ENCODE measurements around the gene MPV17L2. TPM values are rescaled to one million over a fixed set of nuclear protein-coding genes. Genes with fewer than 3 reads are reported as not detected.

The MPV17L2 gene
- total RNA-seq, 5 donors from 2014 or later (not counting 1 experiment from before 2014, with no cell fraction given) = 3.8 to 8.2 (median 8.1) TPM

DNA sequence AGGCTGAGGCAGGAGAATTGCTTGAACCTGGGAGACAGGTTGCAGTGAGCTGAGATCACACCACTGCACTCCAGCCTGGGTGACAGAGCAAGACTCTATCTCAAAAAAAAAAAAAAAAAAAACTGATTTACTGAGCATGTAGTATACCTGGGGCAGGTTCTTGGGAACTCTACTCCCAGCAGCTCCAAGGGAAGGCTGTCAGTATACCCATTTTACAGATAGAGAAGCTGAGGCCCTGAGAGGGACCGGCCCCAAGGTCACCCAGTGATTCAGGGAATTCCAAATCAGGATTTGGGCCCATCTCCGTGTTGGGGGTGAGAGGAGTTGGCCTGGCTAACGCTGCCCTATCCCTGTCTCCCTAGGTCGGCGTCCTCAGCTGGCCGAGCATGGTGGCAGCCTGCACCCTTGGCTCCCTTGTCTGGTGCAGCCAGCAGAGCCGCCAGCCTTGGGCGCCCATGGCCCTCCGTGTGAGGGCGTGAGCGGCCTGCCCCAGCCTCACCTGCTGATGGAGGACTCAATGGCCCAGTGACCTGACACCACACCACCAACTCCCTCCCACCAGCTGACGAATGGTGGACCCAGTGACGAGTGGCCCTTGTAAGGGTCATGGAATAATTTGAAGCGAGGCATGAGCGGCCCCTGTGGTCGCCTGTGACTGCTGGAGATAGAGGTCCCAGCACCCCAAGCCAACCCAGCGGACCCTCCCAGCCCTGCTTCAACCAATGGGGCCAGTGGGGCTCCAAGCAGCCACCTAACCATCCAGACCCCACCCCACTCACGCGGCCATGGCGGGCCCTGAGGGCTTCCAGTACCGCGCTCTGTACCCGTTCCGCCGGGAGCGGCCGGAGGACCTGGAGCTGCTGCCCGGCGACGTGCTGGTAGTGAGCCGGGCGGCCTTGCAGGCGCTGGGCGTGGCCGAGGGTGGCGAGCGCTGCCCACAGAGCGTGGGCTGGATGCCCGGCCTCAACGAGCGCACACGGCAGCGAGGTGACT, 37.6 kb upstream of the MPV17L2 start:
- POLR2A ChIA-PET = interaction anchor here in 1 of 2 donors (0.7 kb wide), 1 partner anchor 131 kb away, joined by 8 read pairs; no protein-coding TSS in a partner anchor
- WGBS (ENCODE audit: insufficient coverage) = 95% methylated on average over 17 of the region's 43 CpGs
- H3K4me1 Mint-ChIP-seq = peaks cover 29 to 30% (median 30%) of the 10 kb centered on the region in 3 donors
- no peaks in the 10 kb centered on the region for H3K36me3 Mint-ChIP-seq
- peak overlapping the region in 1 of 2 donors; percentile 34 for H3K27ac Mint-ChIP-seq
- no peak overlapping the region for H3K4me3 ChIP-seq (ENCODE audit: control insufficient read depth in 1 of 2, extremely low read depth in 1 of 2, low read length in 1 of 2)
- H3K27me3 ChIP-seq (replicated peaks in 1 of 2; ENCODE audit: control insufficient read depth in 2 of 2, extremely low read depth in 1 of 2, insufficient read depth in 2 of 2, low read length in 1 of 2) = no peaks in the 10 kb centered on the region
- no peaks in the 10 kb centered on the region for H3K27me3 Mint-ChIP-seq
- CTCF ChIA-PET = interaction anchor here in 1 of 2 donors (1.0 kb wide), 1 partner anchor 10 kb away, joined by 3 read pairs; no protein-coding TSS in a partner anchor
- H3K36me3 ChIP-seq (ENCODE audit: control insufficient read depth in 2 of 2, extremely low read depth in 1 of 2, insufficient read depth in 1 of 2, low read length in 1 of 2) = peaks cover 8 to 9% of the 10 kb centered on the region in 2 donors
- ATAC-seq (replicated peaks in 1 of 4) (no peak), DNase-seq (no peak)
- H3K4me3 Mint-ChIP-seq = peak overlapping the region; percentile 34 to 95 (median 82)
- H3K9me3 Mint-ChIP-seq = no peaks in the 10 kb centered on the region
- H3K27ac ChIP-seq (ENCODE audit: low read length) = no peak overlapping the region
- H3K4me1 ChIP-seq (ENCODE audit: control insufficient read depth in 1 of 2, extremely low read depth in 1 of 2, insufficient read depth in 2 of 2, low read length in 2 of 2) = peaks cover 5 to 41% of the 10 kb centered on the region in 2 experiments
- no peaks in the 10 kb centered on the region for H3K9me3 ChIP-seq

DNA sequence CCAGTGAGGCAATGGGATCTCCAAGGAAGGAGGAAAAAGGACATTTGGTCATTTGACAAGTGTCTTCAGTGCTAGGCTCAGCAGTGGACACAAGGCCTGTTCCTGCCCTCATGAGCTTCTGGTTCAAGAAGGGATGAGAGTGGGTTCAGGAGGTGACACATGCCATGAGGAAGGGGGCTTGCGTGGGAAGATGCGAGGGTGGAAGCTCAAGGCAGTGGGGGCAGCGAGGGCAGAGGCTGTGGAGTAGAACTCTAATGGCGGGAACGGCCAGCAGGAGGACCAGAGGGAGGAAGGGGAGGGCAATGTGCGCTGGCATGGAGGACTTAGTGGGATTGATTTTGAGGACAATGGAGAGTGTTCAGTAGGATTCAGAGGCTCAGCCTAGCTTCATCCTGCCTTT, 36.8 kb upstream of the MPV17L2 start:
- Histone ChIP-seq H3K27ac (ENCODE audit: low read length) (no peak overlapping the region), H3K27me3 (replicated peaks in 1 of 2; ENCODE audit: control insufficient read depth in 2 of 2, extremely low read depth in 1 of 2, insufficient read depth in 2 of 2, low read length in 1 of 2) (no peaks in the 10 kb centered on the region), H3K4me3 (ENCODE audit: control insufficient read depth in 1 of 2, extremely low read depth in 1 of 2, low read length in 1 of 2) (no peak overlapping the region), H3K36me3 (ENCODE audit: control insufficient read depth in 2 of 2, extremely low read depth in 1 of 2, insufficient read depth in 1 of 2, low read length in 1 of 2) (peaks cover 2 to 9% of the 10 kb centered on the region in 2 donors), H3K4me1 (ENCODE audit: control insufficient read depth in 1 of 2, extremely low read depth in 1 of 2, insufficient read depth in 2 of 2, low read length in 2 of 2) (peaks cover 5 to 38% of the 10 kb centered on the region in 2 experiments), H3K9me3 (no peaks in the 10 kb centered on the region)
- CTCF ChIA-PET = interaction anchor here in 1 of 2 donors (0.5 kb wide), 1 partner anchor 31 kb away, joined by 3 read pairs; no protein-coding TSS in a partner anchor
- ATAC-seq (replicated peaks in 1 of 4) (no peak), DNase-seq (no peak)
- 97% methylated on average over 4 of the region's 6 CpGs for WGBS (ENCODE audit: insufficient coverage)
- Mint-ChIP-seq H3K9me3 (no peaks in the 10 kb centered on the region), H3K4me3 (no peak overlapping the region), H3K27me3 (no peaks in the 10 kb centered on the region), H3K4me1 (peaks cover 32 to 34% (median 34%) of the 10 kb centered on the region in 3 donors), H3K27ac (no peak overlapping the region), H3K36me3 (no peaks in the 10 kb centered on the region)
- POLR2A ChIA-PET = no interaction called here

DNA sequence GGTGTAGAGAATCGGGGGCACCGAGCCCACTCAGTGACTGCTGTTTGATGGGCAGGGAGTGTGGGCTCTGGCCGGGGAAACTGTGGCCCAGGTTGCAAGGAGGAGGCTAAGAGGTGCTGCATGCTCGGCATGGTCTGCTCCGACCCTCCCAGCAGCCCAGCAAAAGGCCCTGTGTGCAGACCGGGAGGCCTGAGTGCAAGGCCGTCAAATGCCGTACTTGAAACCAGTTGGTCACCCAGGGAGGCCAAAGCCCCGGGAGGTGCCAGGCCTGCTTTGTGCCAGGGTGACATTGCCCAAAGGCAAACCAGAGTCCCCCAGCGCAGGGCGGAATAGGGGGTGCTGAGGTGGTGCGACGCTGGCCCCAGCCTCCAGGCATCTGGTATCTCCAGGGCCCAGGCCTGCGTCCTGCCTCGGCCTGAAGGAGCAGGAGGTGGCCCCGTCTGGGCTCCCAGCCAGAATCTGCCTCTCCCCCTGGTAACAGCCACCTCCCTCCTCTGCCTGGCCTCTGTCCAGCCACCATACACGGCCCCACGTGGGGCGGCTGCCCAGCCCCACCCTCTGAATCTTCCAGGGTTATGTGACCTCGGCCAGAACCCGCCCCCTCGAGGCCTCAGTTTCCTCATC, 36.1 kb upstream of the MPV17L2 start:
- Histone ChIP-seq H3K4me3 (ENCODE audit: control insufficient read depth in 1 of 2, extremely low read depth in 1 of 2, low read length in 1 of 2) (no peak overlapping the region), H3K4me1 (ENCODE audit: control insufficient read depth in 1 of 2, extremely low read depth in 1 of 2, insufficient read depth in 2 of 2, low read length in 2 of 2) (peaks cover 8 to 37% of the 10 kb centered on the region in 2 experiments), H3K9me3 (no peaks in the 10 kb centered on the region), H3K36me3 (ENCODE audit: control insufficient read depth in 2 of 2, extremely low read depth in 1 of 2, insufficient read depth in 1 of 2, low read length in 1 of 2) (peaks cover 5 to 13% of the 10 kb centered on the region in 2 donors), H3K27ac (ENCODE audit: low read length) (no peak overlapping the region), H3K27me3 (replicated peaks in 1 of 2; ENCODE audit: control insufficient read depth in 2 of 2, extremely low read depth in 1 of 2, insufficient read depth in 2 of 2, low read length in 1 of 2) (no peaks in the 10 kb centered on the region)
- POLR2A ChIA-PET = no interaction called here
- Mint-ChIP-seq H3K27ac (no peak overlapping the region), H3K9me3 (no peaks in the 10 kb centered on the region), H3K4me3 (no peak overlapping the region), H3K36me3 (no peaks in the 10 kb centered on the region), H3K4me1 (peaks cover 30 to 32% (median 32%) of the 10 kb centered on the region in 3 donors), H3K27me3 (no peaks in the 10 kb centered on the region)
- DNase-seq = no peak
- CTCF ChIA-PET = no interaction called here
- ATAC-seq (replicated peaks in 1 of 4) = no peak
- 94% methylated on average over 17 of the region's 22 CpGs for WGBS (ENCODE audit: insufficient coverage)

DNA sequence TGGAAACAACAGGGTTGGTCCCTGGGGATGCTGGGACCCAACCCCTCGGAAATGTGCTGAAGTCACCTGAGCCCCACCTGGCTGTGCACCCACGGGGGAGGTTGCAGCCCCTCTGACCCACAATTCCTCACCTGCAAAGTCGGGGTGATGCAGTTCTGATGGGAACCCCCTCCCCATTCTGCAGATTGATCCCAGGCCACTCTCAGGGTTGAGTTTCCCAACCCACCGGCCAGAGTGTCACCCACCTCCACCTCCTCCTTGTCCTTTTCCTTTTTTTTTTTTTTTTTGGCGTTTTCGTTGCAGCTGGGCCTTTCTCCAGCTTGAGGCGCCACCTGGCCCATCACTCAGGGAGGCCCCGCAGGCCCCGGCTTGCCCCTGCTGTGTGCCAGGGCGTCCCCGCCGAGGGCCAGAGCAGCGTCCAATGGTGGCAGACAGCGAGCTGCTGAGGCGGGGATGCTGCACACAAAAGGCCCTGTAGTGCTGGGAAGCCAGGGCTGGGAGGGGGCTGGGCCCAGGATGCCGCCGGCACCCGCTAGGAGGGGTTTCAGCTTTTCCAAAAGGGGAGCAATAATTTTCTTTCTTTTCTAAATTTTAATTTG, 35.5 kb upstream of the MPV17L2 start:
- WGBS (ENCODE audit: insufficient coverage) = 92% methylated on average over 12 of the region's 18 CpGs
- ChIA-PET CTCF (interaction anchor here in 1 of 2 donors (1.1 kb wide), 1 partner anchor 35 kb away, joined by 3 read pairs; the partner anchor contains the start of gene MPV17L2), POLR2A (interaction anchor here in 1 of 2 donors (0.7 kb wide), 1 partner anchor 1314 kb away, joined by 3 read pairs; no protein-coding TSS in a partner anchor)
- ATAC-seq (replicated peaks in 1 of 4) (no peak), DNase-seq (no peak)
- peaks cover 8 to 32% of the 10 kb centered on the region in 2 experiments for H3K4me1 ChIP-seq (ENCODE audit: control insufficient read depth in 1 of 2, extremely low read depth in 1 of 2, insufficient read depth in 2 of 2, low read length in 2 of 2)
- H3K36me3 ChIP-seq (ENCODE audit: control insufficient read depth in 2 of 2, extremely low read depth in 1 of 2, insufficient read depth in 1 of 2, low read length in 1 of 2) = peaks cover 10 to 13% of the 10 kb centered on the region in 2 donors
- Mint-ChIP-seq H3K27ac (no peak overlapping the region), H3K27me3 (no peaks in the 10 kb centered on the region), H3K4me3 (no peak overlapping the region), H3K4me1 (peaks cover 23 to 29% (median 28%) of the 10 kb centered on the region in 3 donors), H3K9me3 (no peaks in the 10 kb centered on the region), H3K36me3 (no peaks in the 10 kb centered on the region)
- no peak overlapping the region for H3K4me3 ChIP-seq (ENCODE audit: control insufficient read depth in 1 of 2, extremely low read depth in 1 of 2, low read length in 1 of 2)
- H3K9me3 ChIP-seq = no peaks in the 10 kb centered on the region
- H3K27me3 ChIP-seq (replicated peaks in 1 of 2; ENCODE audit: control insufficient read depth in 2 of 2, extremely low read depth in 1 of 2, insufficient read depth in 2 of 2, low read length in 1 of 2) = no peaks in the 10 kb centered on the region
- no peak overlapping the region for H3K27ac ChIP-seq (ENCODE audit: low read length)

DNA sequence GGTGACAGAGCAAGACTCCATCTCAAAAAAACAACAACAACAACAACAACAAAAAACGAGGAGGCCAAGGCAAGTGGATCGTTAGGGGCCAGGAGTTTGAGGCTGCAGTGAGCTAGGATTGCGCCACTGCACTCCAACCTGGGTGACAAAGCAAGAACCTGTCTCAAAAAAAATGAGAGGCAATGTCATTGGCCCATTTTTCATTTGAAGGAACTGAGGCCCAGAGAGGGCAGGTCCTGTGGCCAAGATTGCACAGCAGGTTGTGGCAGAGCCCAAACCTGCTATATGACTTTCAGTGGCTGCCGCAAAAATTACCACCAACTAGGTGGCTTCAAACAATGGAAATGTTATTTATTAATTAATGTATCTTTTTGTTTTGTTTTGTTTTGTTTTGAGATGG, 34.6 kb upstream of the MPV17L2 start:
- peaks cover 6% of the 10 kb centered on the region for H3K36me3 Mint-ChIP-seq
- H3K9me3 ChIP-seq = no peaks in the 10 kb centered on the region
- H3K9me3 Mint-ChIP-seq = no peaks in the 10 kb centered on the region
- H3K4me3 ChIP-seq (ENCODE audit: control insufficient read depth in 1 of 2, extremely low read depth in 1 of 2, low read length in 1 of 2) = no peak overlapping the region
- peaks cover 19 to 20% of the 10 kb centered on the region in 2 donors for H3K36me3 ChIP-seq (ENCODE audit: control insufficient read depth in 2 of 2, extremely low read depth in 1 of 2, insufficient read depth in 1 of 2, low read length in 1 of 2)
- WGBS (ENCODE audit: insufficient coverage) = 79% methylated on average over 2 of the region's 4 CpGs
- peaks cover 8 to 27% of the 10 kb centered on the region in 2 experiments for H3K4me1 ChIP-seq (ENCODE audit: control insufficient read depth in 1 of 2, extremely low read depth in 1 of 2, insufficient read depth in 2 of 2, low read length in 2 of 2)
- DNase-seq = no peak
- no peak for ATAC-seq (replicated peaks in 1 of 4)
- peaks cover 23 to 29% (median 26%) of the 10 kb centered on the region in 3 donors for H3K4me1 Mint-ChIP-seq
- no peaks in the 10 kb centered on the region for H3K27me3 ChIP-seq (replicated peaks in 1 of 2; ENCODE audit: control insufficient read depth in 2 of 2, extremely low read depth in 1 of 2, insufficient read depth in 2 of 2, low read length in 1 of 2)
- POLR2A ChIA-PET = interaction anchor here (0.6 to 0.7 kb wide), 2 partner anchors 180 to 1314 kb away, joined by 3 to 4 read pairs; no protein-coding TSS in a partner anchor
- no peak overlapping the region for H3K27ac ChIP-seq (ENCODE audit: low read length)
- CTCF ChIA-PET = interaction anchor here (0.6 to 1.1 kb wide), 2 partner anchors 32 to 34 kb away, joined by 3 read pairs; partner anchors contain the start of gene MPV17L2 (in 1 of the 2)
- no peaks in the 10 kb centered on the region for H3K27me3 Mint-ChIP-seq
- no peak overlapping the region for H3K4me3 Mint-ChIP-seq
- no peak overlapping the region for H3K27ac Mint-ChIP-seq
